GM18526 (cell line): ENCODE results near the gene IFT122.

Experiments
- POLR2A ChIP-seq: IDR thresholded peaks from 3 replicates; pipeline ENCODE4 v1.6.1; 2011; ENCODE audit not compliant: insufficient read length; ENCODE audit errors: extremely low read depth

Gene IFT122

GRCh38 chr3:129556358-129556695 lies 116.3 kb downstream of the IFT122 start:
- no peak for TF ChIP-seq POLR2A

- TF ChIP-seq POLR2A: no peak
Observed at GRCh38 chr3:129556890-129557547, 117.0 kb downstream of the IFT122 start.

- no peak for TF ChIP-seq POLR2A
Observed at GRCh38 chr3:129557548-129557894, 117.5 kb downstream of the IFT122 start.

GRCh38 chr3:129558081-129558771 lies 118.2 kb downstream of the IFT122 start:
- TF ChIP-seq POLR2A: no peak

- no peak for TF ChIP-seq POLR2A
Observed at GRCh38 chr3:129558772-129559564, 118.9 kb downstream of the IFT122 start.

GRCh38 chr3:129559565-129560079 lies 119.6 kb downstream of the IFT122 start:
- no peak for TF ChIP-seq POLR2A

GRCh38 chr3:129560269-129560787 lies 120.3 kb downstream of the IFT122 start:
- TF ChIP-seq POLR2A: no peak

GRCh38 chr3:129560911-129561594 lies 121.0 kb downstream of the IFT122 start:
- TF ChIP-seq POLR2A: no peak

GRCh38 chr3:129561619-129562248 lies 121.7 kb downstream of the IFT122 start:
- TF ChIP-seq POLR2A: no peak

- no peak for TF ChIP-seq POLR2A
Observed at GRCh38 chr3:129562803-129563202, 122.8 kb downstream of the IFT122 start.

- no peak for TF ChIP-seq POLR2A
Observed at GRCh38 chr3:129563332-129563731, 123.3 kb downstream of the IFT122 start.

GRCh38 chr3:129563850-129564535 lies 124.0 kb downstream of the IFT122 start:
- TF ChIP-seq POLR2A: no peak

- TF ChIP-seq POLR2A: no peak
Observed at GRCh38 chr3:129564981-129565644, 125.1 kb downstream of the IFT122 start.

- TF ChIP-seq POLR2A: no peak
Observed at GRCh38 chr3:129565902-129566301, 125.9 kb downstream of the IFT122 start.
